ENCODE results near the gene NDUFS8.

The NDUFS8 gene

DNA sequence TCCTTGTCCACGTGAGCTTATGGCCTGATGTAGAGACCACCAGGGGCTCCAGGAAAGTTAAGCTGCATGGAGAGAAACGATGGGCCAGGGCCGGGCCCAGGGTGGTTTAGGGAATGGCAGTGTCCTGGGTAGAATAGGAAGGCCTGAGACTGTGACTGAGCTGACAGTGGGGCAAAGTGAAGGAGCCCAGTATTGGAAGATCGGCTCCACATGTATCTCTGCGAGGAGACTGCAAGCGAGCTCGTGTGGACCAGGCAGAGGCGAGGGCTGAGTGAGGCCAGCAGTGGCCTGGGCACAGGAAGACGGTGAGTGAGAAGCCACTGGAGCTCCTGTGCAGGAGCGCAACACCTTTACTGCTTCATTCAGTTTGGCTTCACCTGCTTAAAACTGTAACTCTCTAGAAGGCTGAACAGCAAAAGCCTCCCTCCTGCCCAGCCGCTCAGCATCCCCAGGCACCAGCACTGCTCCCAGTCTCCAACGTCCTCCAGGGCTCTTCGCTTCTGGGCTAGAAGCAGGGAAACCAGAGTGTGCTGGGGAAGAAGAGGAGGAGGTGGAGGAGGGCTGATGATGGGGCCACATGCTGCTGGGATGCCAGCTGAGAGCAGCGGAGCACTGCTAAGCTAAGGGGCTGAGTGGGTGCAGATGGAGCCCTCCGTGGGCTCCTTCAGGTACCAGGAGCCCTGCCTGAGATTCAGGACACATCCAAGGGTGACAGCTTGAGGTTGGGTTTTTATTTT is 21.8 kb downstream of the NDUFS8 start:
- no peak for DNase-seq

DNA sequence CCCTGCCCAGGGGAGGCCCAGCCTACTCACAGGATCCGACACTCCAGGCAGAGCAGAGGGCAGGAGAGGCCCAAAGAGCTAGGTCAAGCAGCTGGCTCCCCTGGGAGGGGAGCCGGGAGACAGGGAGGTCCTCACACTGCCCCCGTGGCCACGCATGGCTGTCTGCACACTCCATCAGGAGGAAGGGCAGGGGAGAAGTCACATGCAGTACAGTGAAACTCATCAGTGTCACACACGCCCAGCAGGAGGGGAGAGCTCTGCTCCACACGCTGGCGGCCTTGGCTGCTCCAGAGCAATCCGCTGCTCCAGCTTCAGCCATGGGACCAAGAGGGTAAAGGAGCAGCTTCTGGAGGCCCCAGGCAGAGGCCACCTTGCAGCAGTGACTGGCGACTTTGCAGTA is 22.6 kb downstream of the NDUFS8 start:
- DNase-seq, result no peak

DNA sequence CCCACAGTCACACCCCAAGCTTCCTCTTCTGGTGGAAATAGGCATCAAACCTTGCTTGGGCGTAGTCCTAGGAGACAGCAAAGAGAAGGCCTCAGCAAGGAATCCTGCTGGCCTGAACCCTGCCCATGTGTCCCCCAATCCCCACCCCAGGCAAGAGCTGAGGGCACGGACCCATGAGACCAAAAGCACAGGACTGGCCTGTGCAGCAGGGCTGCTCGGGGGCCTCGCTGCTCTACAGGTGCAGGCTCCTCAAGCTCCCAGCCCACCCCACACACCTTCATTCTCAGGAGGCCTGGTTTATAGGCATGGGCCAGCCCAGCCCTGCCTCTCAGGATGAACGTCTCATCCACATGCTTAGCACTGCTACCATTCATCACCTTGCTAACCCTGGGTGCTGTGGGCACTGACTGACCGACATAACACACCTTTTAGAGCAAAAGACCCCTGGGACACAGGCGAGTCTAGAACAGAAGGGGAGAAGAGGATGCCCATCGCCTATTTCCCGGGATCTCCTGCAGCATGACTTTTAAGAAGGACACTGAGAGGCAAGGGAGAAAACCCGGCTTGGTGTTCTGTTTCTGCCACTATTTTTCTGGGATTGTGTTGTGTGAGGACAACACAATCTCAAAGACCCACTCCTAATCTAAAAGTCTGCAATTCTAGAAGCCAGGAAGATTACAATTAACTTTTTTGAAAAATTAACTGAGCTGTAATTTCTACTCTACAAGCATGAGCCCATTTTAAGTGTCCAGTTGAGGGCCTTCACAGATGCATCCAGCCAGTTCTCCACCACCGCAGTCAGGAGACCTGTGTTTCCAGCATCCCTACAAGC is 23.7 kb downstream of the NDUFS8 start:
- no peak for DNase-seq

DNA sequence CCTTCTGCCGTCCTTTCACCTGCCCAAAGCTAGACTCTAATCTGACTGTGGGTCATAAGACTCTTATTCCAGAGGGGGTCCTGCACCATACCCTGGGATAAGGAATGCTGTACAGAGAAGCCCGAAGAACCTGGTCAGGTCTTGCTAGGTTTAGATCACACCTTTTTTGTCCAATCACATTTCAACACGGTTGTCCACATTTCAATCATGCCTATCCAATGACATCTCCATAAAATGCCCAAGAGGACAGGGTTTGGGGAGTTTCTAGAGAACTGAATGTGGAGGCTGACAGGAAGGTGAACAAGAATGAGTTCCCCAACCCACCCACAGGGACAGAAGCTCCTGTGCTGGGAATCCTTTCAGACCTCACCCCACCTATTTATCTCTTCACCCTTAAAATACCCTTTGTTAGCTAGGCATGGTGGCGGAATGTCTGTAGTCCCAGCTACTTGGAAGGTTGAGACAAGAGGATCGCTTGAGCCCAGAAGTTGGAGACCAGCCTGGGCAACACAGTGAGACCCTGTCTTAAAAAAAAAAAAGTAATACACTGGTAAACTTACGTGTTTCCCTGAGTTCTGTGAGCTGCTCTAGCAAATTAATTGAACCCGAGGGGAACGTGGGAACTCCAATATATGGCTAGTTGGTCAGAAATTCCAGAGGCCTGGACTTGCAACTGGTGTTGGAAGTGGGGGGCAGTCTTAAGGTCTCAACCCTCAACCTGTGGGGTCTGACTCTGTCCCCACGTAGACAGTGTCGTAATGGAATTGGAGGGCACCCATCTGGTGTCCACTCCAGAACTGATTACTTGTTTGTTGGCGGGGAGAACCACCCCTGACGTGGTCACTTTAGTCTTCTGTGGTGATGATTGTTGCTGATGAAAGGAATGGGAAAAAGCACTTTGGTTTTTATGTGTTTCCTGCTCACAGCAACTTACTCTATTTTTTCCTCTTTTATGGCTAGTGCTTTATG is 26.1 kb downstream of the NDUFS8 start:
- DNase-seq, result no peak

DNA sequence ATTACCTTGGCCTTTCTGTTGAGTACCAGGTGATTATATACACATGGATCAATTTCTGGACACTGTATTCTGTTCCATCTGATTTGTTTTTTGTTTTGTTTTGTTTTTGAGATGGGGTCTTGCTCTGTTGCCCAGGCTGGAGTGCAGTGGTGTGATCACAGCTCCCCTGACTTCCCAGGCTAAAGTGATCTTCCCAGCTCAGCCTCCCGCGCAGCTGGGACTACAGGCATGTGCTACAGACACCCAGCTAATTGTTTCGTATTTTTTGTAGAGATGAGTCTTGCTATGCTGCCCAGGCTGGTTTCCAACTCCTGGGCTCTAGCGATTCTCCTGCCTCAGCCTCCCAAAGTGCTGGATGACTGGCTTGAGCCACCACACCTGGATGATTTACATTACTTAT is 27.3 kb downstream of the NDUFS8 start:
- no peak for DNase-seq

DNA sequence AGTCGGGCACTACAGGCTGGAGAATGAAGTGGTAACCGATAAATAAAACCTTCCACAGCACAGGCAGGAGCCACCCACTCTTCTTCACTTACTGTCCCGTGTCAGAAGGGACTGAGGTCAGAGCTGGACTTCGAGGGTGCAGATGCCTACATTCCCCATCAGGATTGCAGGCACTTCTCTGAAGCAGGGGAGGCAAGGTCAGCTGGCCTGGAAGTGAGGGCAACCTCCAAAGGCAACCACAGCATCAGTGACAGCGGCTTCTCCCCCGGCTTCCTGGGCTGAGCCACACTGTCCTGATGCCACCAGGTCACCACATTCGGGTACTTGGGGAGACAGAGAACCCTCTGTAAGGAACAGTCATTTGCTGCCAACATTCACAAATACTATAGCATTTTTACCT is 31.0 kb downstream of the NDUFS8 start:
- DNase-seq, result no peak

DNA sequence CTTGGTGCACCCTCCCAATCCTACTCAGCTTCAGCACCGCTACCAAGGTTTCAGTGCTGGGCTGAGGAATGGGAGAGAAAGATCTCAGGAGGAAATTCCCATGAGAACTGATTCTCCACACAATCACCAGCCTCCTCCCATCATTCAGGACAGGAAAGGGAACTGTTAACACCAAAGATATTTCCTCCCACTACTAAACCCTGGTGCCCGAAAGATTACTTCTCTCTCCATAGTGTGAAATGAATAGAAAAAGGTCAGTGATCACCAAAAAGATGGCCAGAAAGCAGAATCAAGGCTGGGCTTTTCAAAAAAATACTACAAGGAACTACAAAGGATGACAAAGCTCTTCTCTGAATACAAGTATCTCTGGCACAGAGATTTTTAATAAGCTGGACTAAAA is 34.4 kb downstream of the NDUFS8 start:
- no peak for DNase-seq

DNA sequence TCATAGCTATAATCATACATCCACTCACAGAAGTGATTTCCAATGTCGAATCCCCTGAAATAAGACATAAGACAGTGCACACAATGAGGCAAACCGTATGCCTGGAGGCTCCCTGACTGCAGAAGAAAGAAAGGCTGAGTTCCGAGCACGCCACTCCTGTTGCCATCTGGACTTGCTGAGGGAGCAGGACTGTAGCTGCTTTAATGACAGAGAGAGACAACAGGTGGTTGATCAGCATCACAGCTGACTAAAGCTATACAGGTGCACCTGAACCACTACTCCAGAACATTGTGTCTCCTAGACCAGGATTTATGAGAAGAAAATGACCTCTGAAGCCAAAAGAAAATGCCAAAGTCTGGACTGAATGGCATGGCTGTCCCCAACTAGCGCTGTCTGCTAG is 35.4 kb downstream of the NDUFS8 start:
- DNase-seq, result no peak

DNA sequence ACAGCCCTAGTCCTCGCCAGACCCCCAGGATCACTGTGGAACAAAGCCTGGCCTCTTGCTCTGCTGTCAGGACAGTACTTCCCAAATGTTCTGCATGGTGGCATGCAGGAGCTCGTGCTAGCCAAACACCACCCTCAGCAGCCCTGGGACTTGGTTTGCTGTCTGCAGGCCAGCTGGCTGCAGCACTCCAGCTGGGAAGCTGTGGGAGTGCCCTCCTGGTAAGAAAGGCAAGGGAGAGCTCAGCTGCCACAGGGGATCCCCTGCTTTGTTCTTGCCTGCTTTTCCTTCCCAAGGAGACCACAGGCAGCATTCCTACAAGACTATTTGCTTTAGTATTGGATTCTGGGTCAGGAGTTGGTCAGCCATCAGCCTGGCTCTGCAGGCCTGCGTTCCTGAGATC is 36.3 kb downstream of the NDUFS8 start:
- DNase-seq, result no peak

DNA sequence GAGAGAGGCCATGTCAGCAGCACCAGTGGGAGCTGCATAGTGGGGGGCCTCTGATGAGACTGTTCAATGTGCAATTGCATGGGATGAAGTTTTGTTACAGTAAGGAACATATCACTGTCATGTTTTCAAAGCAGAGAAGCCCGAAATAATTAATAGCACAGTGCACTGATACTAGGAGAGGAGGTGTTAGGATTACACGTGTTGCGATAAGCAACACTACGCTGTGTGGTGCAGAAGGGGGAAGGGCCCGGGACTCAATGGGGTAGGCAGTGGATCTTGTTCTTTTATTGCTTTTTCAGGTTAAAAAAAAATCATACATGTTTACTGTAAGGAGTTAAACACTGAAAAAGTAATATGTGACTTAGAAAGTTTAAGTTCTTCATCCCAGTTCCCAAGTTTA is 37.5 kb downstream of the NDUFS8 start:
- no peak for DNase-seq

DNA sequence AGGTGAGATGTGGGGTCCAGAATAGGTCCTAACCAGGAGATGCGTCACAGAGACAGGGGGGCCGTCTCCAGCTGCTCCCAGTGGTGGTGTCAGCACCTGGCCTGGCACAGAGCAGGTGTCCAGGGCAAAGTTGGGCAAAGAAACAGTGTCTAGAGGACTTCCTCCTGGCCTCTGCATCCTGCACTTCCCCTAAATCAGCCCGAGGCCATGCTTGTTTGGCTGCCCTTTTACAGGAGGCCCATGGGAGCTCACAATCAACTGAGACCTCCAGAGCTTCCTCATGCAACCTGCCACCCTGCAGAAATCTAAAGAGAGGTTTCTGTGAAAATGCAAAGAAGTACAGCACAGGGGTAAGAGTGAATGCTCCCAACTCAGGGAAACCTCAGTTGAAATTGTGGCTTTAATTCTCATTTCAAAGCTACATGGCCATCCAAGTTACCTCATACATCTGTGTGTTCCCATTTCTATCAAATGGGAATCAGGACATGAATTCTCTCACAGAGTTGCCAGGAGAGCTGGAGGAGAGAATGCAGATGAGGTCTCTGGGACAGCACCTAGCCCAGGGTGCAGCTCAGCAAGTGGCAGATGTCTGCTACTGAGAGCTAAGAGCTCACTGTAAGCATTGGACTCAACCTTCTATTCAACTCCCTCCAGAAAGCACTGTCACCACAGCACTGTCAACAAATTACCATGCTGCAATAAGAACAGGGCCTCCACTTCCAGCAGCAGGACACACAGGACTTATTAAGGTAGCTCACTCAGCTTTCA is 41.0 kb downstream of the NDUFS8 start:
- no peak for DNase-seq

DNA sequence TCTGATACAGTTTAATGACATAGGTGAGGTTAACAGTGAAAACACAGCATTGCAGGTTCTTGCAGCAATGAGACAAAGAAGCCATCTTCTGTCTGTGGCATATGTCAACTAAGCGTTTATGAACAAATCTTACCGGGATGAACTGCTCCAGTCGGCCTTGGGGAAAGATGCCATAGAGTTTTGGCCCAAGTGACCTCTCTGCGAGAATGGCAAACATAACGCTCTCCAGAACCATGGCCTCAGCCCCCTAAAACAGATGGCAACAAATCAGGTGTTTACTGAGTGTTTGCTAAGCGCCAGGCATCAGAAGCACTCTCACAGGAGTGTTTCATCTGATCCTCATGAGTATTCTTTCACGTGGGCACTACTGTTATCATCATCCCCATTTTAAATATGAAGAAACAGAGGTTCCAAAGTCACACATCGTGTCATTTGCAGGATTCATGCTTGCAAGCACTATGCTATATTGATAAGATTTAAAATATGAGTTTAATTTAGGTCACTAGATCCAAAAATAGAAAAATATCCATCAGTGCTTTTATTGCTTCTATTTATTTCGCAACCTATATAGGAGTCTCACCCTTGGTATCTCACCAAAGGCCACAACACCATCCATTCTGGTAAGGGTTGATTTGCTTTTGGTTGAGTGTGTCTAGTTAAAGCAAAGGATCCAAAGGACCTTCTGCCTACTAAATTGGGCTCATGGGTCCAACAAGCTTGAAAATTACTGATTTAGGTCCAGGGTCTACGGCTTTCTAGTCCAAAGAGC is 44.3 kb downstream of the NDUFS8 start:
- no peak for DNase-seq

DNA sequence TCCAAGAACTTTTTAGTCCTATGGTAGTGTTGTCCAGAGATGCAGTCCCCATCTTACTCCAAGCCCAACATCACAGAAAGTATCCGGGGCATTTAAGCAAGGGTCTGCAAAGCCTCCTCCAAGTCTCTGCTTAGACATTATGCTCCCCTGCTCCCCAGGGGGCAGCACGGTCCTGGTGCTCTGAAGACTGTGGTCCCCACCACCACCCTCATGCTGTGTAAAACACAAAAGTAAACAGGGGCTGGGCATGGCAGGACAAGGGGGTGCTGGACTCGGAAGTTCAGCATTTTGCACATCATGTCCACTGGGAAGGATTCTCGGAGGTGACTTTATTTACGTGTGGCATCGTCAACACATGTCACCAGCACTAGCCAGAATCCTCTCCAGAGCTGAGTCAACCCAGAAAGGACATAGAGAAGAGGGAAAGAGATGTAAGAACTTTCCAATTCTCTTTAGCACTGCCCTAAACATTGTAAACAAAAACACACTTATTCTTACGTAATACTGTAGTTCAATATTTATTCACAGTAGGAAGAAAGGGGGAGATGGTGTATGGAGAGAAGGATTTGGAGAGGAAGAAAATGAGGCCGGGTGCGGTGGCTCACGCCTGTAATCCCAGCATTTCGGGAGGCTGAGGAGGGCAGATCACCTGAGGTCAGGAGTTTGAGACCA is 46.0 kb downstream of the NDUFS8 start:
- no peak for DNase-seq

DNA sequence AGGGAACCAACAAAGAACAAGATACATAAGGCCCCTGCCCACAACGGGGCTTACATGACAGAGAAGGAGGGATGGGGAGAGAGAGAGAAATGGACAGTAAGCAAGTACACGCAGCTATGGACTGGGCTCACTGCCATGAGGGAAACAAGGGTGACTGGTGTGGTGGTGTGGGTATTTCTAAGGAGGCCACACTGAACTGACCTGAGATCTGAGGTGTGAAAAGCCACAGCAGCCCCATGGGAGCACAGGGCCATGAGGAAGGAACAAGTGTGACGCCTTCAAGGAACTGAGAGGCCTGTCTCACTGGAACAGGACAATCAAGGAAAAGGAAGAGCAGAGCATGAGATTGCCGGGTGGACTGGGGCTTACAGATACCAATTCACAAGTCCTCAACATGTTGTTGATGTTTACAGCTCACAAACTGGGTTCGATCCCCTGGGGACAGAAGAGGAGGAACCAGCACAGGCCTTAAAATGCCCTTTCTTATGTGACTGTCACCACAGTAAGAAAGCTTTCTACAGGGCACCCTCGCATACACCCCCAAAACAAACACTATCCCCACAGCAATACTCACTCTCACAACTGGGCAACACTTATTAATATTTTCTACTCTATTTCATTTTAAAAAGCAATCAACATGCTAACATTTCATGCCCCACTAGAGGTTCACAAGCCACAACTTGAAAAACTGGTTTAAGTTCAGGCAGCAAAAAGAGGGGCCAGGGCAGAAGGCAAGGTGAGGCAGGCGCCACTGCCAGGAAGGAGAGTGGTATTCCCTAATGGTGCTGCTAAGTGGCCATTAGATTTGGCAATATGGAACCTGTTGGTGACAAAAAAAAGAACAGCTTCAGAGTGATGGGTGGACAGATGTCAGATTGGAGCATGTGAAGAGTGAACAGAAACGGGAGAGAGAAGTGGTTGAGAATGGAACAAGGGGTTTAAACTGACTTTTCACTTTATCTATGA is 47.4 kb downstream of the NDUFS8 start:
- no peak for DNase-seq

DNA sequence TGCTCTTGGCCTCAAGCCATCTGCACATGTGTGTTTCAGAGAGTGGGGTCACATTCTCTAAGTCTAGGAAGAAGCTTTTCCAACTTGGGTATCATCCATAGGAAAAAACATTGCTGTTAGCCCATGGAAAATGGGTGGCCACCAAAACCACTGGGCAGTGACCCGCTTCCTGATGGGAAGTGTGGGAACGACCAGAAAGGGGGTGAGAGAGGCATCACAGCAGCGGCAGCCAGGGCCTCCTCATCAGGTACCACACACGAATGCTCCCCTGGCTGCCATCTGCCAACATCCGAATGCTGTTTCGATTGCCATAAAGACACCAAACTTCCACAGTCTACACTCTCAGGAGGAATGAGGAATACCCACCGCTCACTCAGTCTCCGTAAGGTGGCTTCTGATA is 50.4 kb downstream of the NDUFS8 start:
- no peak for DNase-seq

DNA sequence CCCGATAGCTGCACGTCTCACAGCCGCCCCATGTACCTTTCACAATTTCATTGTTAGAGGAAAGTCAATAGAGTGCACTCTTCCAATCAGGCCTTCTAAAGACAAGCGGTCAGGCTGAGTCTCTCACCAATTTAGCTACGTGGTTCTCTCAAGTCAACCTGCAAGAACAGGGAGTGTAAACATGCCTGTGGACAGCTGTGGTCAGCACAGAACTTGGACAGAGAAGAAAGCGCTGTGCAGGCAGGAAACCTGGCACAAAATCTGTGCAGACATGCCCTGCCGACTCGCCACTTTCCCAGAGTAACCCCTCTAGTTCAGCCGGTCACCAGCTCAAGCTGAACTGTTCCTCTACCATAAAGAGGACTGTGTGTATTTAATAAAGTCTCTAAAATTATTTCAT is 51.2 kb downstream of the NDUFS8 start:
- DNase-seq, result no peak

DNA sequence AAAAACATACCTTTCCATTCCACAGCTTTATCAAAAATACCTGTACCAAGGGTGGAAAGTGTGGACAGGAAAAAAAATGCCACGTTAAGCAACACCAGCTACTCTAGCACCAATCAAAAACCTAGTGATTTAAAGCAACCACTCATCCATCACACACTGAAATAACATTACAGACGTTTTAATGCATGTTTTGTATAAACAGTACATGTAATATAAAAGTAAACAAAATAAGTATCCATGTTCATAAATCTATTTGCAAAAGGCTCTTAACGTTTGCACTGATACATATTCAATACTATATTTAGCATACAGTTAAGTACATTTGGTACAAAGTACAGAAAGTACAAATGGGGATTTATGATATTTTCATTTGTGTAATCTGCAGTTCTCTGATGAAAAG is 52.0 kb downstream of the NDUFS8 start:
- no peak for DNase-seq

DNA sequence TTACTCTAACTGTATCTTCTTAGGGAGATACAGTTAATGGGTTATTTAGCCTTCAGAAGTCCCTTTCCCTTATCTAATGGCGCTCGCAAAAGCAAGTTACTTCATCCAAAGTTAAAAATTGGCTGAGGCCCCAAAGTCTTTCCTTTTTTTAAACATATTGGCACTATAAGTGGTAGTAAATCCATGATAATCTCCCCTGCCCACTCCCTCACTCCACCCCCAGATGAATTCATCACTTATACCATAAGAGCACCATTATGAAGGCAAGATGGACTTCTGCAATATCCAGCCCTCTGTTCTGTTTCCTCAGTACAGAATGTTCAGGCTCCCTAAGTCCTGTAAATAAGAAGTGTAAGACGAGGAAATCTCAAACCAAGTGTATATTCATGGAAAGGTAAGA is 53.0 kb downstream of the NDUFS8 start:
- DNase-seq, result no peak

Measured in activated naive CD4-positive, alpha-beta T cell treated with anti-CD3 and anti-CD28 coated beads, Interleukin-2, amount 50 U/mL, for 16 hours (primary cell).